ENCODE data around the gene LHX3. TPM values are rescaled to one million over a fixed set of nuclear protein-coding genes. Genes with fewer than 3 reads are reported as not detected.

The LHX3 gene
- total and polyA plus RNA-seq, 2 of the 4 experiments (the other 2 are of a cell fraction), result not detected

DNA sequence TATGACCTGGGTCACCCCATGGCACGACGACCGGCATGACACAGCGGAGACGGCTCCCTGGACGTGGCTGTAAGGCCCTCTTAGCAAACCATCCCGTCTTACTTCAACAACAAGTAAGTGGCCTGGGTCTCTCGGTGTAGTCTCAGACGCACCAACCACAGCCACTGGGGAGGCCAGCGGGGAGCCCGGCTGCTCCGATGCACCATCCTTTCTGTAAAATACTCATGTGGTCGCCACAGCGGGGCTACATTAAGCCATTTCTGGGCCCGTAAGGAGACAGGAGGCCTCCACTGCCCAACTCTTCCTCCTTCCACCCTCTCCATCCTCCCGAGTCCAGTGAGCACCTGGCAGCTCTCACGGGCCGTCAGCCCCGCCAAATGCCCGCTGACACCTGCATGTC, 36.0 kb upstream of the LHX3 start:
- H3K4me1 ChIP-seq (ENCODE audit: control insufficient read depth, insufficient read depth, low read length), result peaks cover 3% of the 10 kb centered on the region; the same call in 1 of the 2 replicates
- H2BK20ac ChIP-seq (ENCODE audit: low read depth, low read length), result no peak overlapping the region
- no peak overlapping the region for H3K4ac ChIP-seq (ENCODE audit: low read depth, low read length)
- dilution Hi-C loops (cut with HindIII; ENCODE audit: low sequenced_read_pairs, unreplicated experiment) (no loop called here), in situ Hi-C loops (cut with MboI; ENCODE audit: low sequenced_read_pairs) (no loop called here), intact Hi-C loops (cut with micrococcal nuclease) (no loop called here)
- no peak for DNase-seq
- ATAC-seq (ENCODE audit: low read depth), result no peak
- no peak overlapping the region for H3K18ac ChIP-seq (ENCODE audit: low read depth, low read length)
- H3K4me2 ChIP-seq (ENCODE audit: low read depth, low read length), result no peak overlapping the region
- peaks cover 22 to 59% of the 10 kb centered on the region in 2 experiments for H3K79me1 ChIP-seq (ENCODE audit: low read depth in 1 of 2, low read length in 2 of 2)
- H4K5ac ChIP-seq (ENCODE audit: low read depth, low read length), result no peak overlapping the region
- no peak overlapping the region for H4K8ac ChIP-seq (ENCODE audit: low read depth in 2 of 2, low read length in 2 of 2)
- no peak overlapping the region for H3K14ac ChIP-seq (replicated peaks; ENCODE audit: low read depth, low read length)
- POLR2A ChIA-PET (ENCODE audit: unreplicated experiment), result no interaction called here
- H2AK9ac ChIP-seq (replicated peaks; ENCODE audit: low read depth, low read length, poor library complexity), result no peak overlapping the region
- no peak overlapping the region for H2AK5ac ChIP-seq (ENCODE audit: low read depth, low read length)
- peaks cover 42% of the 10 kb centered on the region for H4K20me1 ChIP-seq (ENCODE audit: insufficient read depth, low read length)
- no peaks in the 10 kb centered on the region for H3K9me3 ChIP-seq (ENCODE audit: control insufficient read depth, insufficient read depth, low read length)
- 94% methylated on average over 17 of the region's 20 CpGs; no CpG with 5 or more reads in 1 of the 2 experiments for WGBS, 2 experiments (ENCODE audit: extremely low coverage in 2 of 2, insufficient read length in 1 of 2)
- no peak overlapping the region for H4K91ac ChIP-seq (ENCODE audit: insufficient read depth, low read depth, low read length)
- no peak for TF ChIP-seq FOS (IDR thresholded peaks at IDR 0.05; ENCODE audit: low read depth, low read length)
- TF ChIP-seq, protein P1, sequence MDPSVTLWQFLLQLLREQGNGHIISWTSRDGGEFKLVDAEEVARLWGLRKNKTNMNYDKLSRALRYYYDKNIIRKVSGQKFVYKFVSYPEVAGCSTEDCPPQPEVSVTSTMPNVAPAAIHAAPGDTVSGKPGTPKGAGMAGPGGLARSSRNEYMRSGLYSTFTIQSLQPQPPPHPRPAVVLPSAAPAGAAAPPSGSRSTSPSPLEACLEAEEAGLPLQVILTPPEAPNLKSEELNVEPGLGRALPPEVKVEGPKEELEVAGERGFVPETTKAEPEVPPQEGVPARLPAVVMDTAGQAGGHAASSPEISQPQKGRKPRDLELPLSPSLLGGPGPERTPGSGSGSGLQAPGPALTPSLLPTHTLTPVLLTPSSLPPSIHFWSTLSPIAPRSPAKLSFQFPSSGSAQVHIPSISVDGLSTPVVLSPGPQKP (IDR thresholded peaks at IDR 0.05; ENCODE audit: borderline replicate concordance, low read depth, low read length), result no peak
- no peak for TF ChIP-seq NFE2L2 (IDR thresholded peaks at IDR 0.05; ENCODE audit: low read depth, low read length)
- TF ChIP-seq RAD21 (IDR thresholded peaks at IDR 0.05; ENCODE audit: low read length), result no peak
- no peak for TF ChIP-seq RFX5 (IDR thresholded peaks at IDR 0.05; ENCODE audit: low read depth, low read length)
- no peak for TF ChIP-seq BHLHE40 (IDR thresholded peaks at IDR 0.05; ENCODE audit: low read depth, low read length)
- TF ChIP-seq SMC3 (IDR thresholded peaks at IDR 0.05; ENCODE audit: low read depth, low read length), result no peak
- TF ChIP-seq, protein P2, sequence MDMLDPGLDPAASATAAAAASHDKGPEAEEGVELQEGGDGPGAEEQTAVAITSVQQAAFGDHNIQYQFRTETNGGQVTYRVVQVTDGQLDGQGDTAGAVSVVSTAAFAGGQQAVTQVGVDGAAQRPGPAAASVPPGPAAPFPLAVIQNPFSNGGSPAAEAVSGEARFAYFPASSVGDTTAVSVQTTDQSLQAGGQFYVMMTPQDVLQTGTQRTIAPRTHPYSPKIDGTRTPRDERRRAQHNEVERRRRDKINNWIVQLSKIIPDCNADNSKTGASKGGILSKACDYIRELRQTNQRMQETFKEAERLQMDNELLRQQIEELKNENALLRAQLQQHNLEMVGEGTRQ (IDR thresholded peaks at IDR 0.05; ENCODE audit: low read depth, low read length), result no peak
- TF ChIP-seq CHD1 (IDR thresholded peaks at IDR 0.05; ENCODE audit: low read depth, low read length), result no peak
- H3K9me1 ChIP-seq (ENCODE audit: insufficient read depth, low read length), result peaks cover 11% of the 10 kb centered on the region
- no peak overlapping the region for H2BK15ac ChIP-seq (ENCODE audit: low read depth, low read length)
- no peak overlapping the region for H3K9ac ChIP-seq (ENCODE audit: low read depth, low read length)
- H3K27ac ChIP-seq (ENCODE audit: insufficient read depth, low read length), result no peak overlapping the region
- CTCF ChIA-PET, result no interaction called here
- no peak overlapping the region for H3K56ac ChIP-seq (ENCODE audit: extremely low read depth, insufficient read depth, low read length)
- H2BK120ac ChIP-seq (ENCODE audit: low read depth, low read length), result no peak overlapping the region
- H2BK5ac ChIP-seq (ENCODE audit: low read depth, low read length, poor library complexity, severe bottlenecking), result no peak overlapping the region
- H2AFZ ChIP-seq (replicated peaks; ENCODE audit: low read length, poor library complexity), result no peak overlapping the region
- peaks cover under 1% of the 10 kb centered on the region; the same call in 1 of the 2 replicates for H3K36me3 ChIP-seq (ENCODE audit: control insufficient read depth, insufficient read depth, low read length)
- H3K27me3 ChIP-seq (ENCODE audit: control insufficient read depth, insufficient read depth, low read length), result no peaks in the 10 kb centered on the region
- no peak overlapping the region for H3K23ac ChIP-seq (ENCODE audit: low read depth, low read length)
- no peak overlapping the region for H3K4me3 ChIP-seq (ENCODE audit: insufficient read depth, low read depth, low read length)
- BruUV-seq (replicated peaks), result no TSS peak

Measured in IMR-90 (cell line).